GM19395 (cell line): Measurements from ENCODE around the gene CHST1.

Experiments used
- ATAC-seq: cut with Tn5 transposase; IDR thresholded peaks from one replicate; pipeline ENCODE4 v1.9.1; 2021; ENCODE audit warnings: mild to moderate bottlenecking, moderate library complexity; ENCODE audit not compliant: unreplicated experiment

The CHST1 gene

GRCh38 chr11:45660729-45661438 lies 4.5 kb downstream of the CHST1 start:
- ATAC-seq: no peak

- ATAC-seq: no peak
Observed at GRCh38 chr11:45659818-45660160, 5.6 kb downstream of the CHST1 start.

GRCh38 chr11:45659031-45659817 lies 6.2 kb downstream of the CHST1 start:
- ATAC-seq: no peak

- no peak for ATAC-seq
Observed at GRCh38 chr11:45658292-45658991, 7.0 kb downstream of the CHST1 start.

- no peak for ATAC-seq
Observed at GRCh38 chr11:45657496-45658260, 7.7 kb downstream of the CHST1 start.

- no peak for ATAC-seq
Observed at GRCh38 chr11:45655831-45656230, 9.6 kb downstream of the CHST1 start.

GRCh38 chr11:45655347-45655756 lies 10.1 kb downstream of the CHST1 start:
- peak; percentile 71 for ATAC-seq

- ATAC-seq: peak; percentile 32
Observed at GRCh38 chr11:45655012-45655283, 10.5 kb downstream of the CHST1 start.

- no peak for ATAC-seq
Observed at GRCh38 chr11:45654231-45655011, 11.0 kb downstream of the CHST1 start.

- ATAC-seq: no peak
Observed at GRCh38 chr11:45653277-45653676, 12.1 kb downstream of the CHST1 start.

GRCh38 chr11:45652781-45653180 lies 12.6 kb downstream of the CHST1 start:
- ATAC-seq: no peak

- no peak for ATAC-seq
Observed at GRCh38 chr11:45651841-45652749, 13.3 kb downstream of the CHST1 start.

- ATAC-seq: no peak
Observed at GRCh38 chr11:45651156-45651555, 14.3 kb downstream of the CHST1 start.

- no peak for ATAC-seq
Observed at GRCh38 chr11:45650166-45651095, 15.0 kb downstream of the CHST1 start.

- no peak for ATAC-seq
Observed at GRCh38 chr11:45649544-45650165, 15.8 kb downstream of the CHST1 start.

GRCh38 chr11:45648931-45649330 lies 16.5 kb downstream of the CHST1 start:
- ATAC-seq: no peak

GRCh38 chr11:45647786-45648185 lies 17.6 kb downstream of the CHST1 start:
- no peak for ATAC-seq

GRCh38 chr11:45647329-45647728 lies 18.1 kb downstream of the CHST1 start:
- ATAC-seq: no peak
